ENCODE results near the gene DISC1. TPM values are rescaled to one million over a fixed set of nuclear protein-coding genes. Genes with fewer than 3 reads are reported as not detected.

The DISC1 gene
- total and polyA plus RNA-seq, 2 donors (not counting 3 experiments of a cell fraction or from before 2014, with no cell fraction given), result 3.3 to 14.7 TPM

DNA sequence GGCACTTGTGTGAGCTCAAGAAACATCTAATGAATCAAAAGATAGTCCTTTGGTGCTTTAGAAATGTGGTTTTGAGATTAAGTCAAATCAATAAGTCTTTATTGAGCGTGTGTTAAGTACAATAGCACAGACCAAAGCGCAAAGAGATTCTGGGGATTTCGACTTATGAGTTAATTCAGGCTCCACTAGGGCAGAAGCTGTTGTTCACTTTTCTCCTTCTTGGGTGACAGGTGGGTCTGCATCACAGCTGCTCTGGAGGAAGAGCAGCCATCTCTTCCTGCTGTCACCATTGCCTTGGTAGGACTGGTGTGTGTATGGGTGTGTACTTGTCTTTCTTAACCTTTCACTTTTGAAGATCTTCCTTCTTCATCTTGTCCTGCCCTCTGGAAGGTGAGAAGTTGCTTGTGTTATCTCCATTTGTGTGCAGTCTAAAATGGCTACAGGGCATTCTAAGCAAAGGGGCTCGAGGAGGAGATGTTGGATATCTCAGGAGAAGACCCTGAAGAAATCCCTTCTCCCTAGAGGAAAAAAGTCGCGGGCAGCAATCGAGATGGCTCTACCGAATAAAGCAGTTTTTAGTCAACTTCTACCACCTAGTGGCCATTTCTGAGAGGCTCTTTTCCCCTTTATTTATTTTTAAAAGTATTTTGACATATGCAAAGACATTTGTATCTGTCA lies 22.9 kb upstream of the DISC1 start:
- POLR2A ChIA-PET, result no interaction called here
- dilution Hi-C loops (cut with MboI; ENCODE audit: extremely low pct_ligation_motif_present, low sequenced_read_pairs), result no loop called here
- Histone ChIP-seq H3K27ac (ENCODE audit: insufficient read depth, low read depth, low read length) (no peak overlapping the region), H3K4me2 (ENCODE audit: insufficient read depth, low read length) (peak overlapping the region; percentile 77), H3K4me3 (replicated peaks in 1 of 3; ENCODE audit: insufficient read depth in 1 of 3, low read depth in 1 of 3, low read length in 3 of 3) (peak overlapping the region in 2 of 3 experiments; percentile 15 to 47), H3K9ac (replicated peaks; ENCODE audit: extremely low read depth, insufficient read depth, low read length) (peak overlapping the region; percentile 27), H4K20me1 (replicated peaks; ENCODE audit: control insufficient read depth, extremely low read depth, insufficient read depth, low read length) (no peaks in the 10 kb centered on the region), H3K36me3 (ENCODE audit: control insufficient read depth in 2 of 2, extremely low read depth in 1 of 2, insufficient read depth in 2 of 2, low read length in 2 of 2) (no peaks in the 10 kb centered on the region), H3K27me3 (ENCODE audit: control insufficient read depth in 2 of 2, insufficient read depth in 2 of 2, low read length in 2 of 2) (peaks cover 2 to 4% of the 10 kb centered on the region in 2 experiments), H2AFZ (ENCODE audit: low read depth, low read length) (peak overlapping the region; percentile 50), H3K9me3 (replicated peaks; ENCODE audit: control insufficient read depth, insufficient read depth, low read length) (no peaks in the 10 kb centered on the region), H3K79me2 (ENCODE audit: control insufficient read depth, insufficient read depth, low read length) (no peaks in the 10 kb centered on the region), H3K9me1 (replicated peaks; ENCODE audit: control insufficient read depth, extremely low read depth, insufficient read depth, low read length) (no peaks in the 10 kb centered on the region), H3K4me1 (ENCODE audit: control insufficient read depth, extremely low read depth, insufficient read depth, low read length) (peaks cover 8% of the 10 kb centered on the region)
- DNase-seq (ENCODE audit: low read depth, low spot score), result peak; percentile 74
- TF ChIP-seq, protein P1, sequence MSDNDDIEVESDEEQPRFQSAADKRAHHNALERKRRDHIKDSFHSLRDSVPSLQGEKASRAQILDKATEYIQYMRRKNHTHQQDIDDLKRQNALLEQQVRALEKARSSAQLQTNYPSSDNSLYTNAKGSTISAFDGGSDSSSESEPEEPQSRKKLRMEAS (IDR thresholded peaks at IDR 0.05; ENCODE audit: insufficient read depth, insufficient read length), result no peak
- TF ChIP-seq, protein P2, sequence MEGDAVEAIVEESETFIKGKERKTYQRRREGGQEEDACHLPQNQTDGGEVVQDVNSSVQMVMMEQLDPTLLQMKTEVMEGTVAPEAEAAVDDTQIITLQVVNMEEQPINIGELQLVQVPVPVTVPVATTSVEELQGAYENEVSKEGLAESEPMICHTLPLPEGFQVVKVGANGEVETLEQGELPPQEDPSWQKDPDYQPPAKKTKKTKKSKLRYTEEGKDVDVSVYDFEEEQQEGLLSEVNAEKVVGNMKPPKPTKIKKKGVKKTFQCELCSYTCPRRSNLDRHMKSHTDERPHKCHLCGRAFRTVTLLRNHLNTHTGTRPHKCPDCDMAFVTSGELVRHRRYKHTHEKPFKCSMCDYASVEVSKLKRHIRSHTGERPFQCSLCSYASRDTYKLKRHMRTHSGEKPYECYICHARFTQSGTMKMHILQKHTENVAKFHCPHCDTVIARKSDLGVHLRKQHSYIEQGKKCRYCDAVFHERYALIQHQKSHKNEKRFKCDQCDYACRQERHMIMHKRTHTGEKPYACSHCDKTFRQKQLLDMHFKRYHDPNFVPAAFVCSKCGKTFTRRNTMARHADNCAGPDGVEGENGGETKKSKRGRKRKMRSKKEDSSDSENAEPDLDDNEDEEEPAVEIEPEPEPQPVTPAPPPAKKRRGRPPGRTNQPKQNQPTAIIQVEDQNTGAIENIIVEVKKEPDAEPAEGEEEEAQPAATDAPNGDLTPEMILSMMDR (IDR thresholded peaks at IDR 0.05; ENCODE audit: extremely low read depth in 1 of 2, insufficient read depth in 1 of 2, low read depth in 1 of 2, low read length in 2 of 2), result peak; percentile 61 to 65
- BruUV-seq (replicated peaks), result no TSS peak
- CTCF ChIA-PET, result interaction anchor here (0.8 to 1.1 kb wide), 5 partner anchors 179 to 550 kb away, joined by 3 to 5 read pairs (median 3); no protein-coding TSS in a partner anchor
- intact Hi-C loops (cut with micrococcal nuclease), result loop anchor here (1.0 to 10.0 kb wide), 10 partner anchors 204 to 1349 kb away; partner anchors contain the start of genes ARV1, COG2, GNPAT and NTPCR
- FAIRE-seq, result peak; percentile 88

DNA sequence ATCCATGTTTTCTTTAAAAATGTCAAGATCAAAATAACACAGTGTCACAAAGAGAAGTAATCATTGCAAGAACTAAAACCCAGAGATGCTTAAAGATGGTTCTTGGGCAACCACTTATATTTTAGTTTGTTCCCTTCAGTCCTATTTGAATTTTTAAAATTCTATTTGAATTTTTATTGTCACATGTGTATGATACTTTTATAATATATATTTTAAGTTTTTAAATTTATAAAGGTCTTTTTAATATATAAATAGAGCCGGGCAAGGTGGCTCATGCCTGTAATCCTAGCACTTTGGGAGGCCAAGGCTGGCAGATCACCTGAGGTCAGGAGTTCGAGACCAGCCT lies 22.3 kb upstream of the DISC1 start:
- TF ChIP-seq, protein P2 (IDR thresholded peaks at IDR 0.05; ENCODE audit: extremely low read depth in 1 of 2, insufficient read depth in 1 of 2, low read depth in 1 of 2, low read length in 2 of 2), result no peak
- TF ChIP-seq, protein P1 (IDR thresholded peaks at IDR 0.05; ENCODE audit: insufficient read depth, insufficient read length), result no peak
- TF ChIP-seq GATA2 (IDR thresholded peaks at IDR 0.05; ENCODE audit: insufficient read depth, insufficient read length, low read depth, low read length) (no peak), MYC (IDR thresholded peaks at IDR 0.05; ENCODE audit: low read depth, low read length) (no peak), EZH2 (IDR thresholded peaks at IDR 0.05; ENCODE audit: borderline replicate concordance, low read depth, low read length, severe bottlenecking) (no peak), POLR2AphosphoS5 (IDR thresholded peaks at IDR 0.05; ENCODE audit: insufficient read depth, low read depth, low read length) (no peak), JUN (IDR thresholded peaks at IDR 0.05; ENCODE audit: borderline replicate concordance, insufficient read depth, insufficient read length, low read depth) (no peak), POLR2A (IDR thresholded peaks at IDR 0.05; ENCODE audit: low read depth, low read length) (no peak), FOS (IDR thresholded peaks at IDR 0.05; ENCODE audit: borderline replicate concordance, insufficient read depth, low read length) (no peak)
- no peaks in the 10 kb centered on the region for H4K20me1 ChIP-seq (replicated peaks; ENCODE audit: control insufficient read depth, extremely low read depth, insufficient read depth, low read length)
- no peaks in the 10 kb centered on the region for H3K9me3 ChIP-seq (replicated peaks; ENCODE audit: control insufficient read depth, insufficient read depth, low read length)
- H3K4me1 ChIP-seq (ENCODE audit: control insufficient read depth, extremely low read depth, insufficient read depth, low read length), result peaks cover 8% of the 10 kb centered on the region
- no peaks in the 10 kb centered on the region for H3K79me2 ChIP-seq (ENCODE audit: control insufficient read depth, insufficient read depth, low read length)
- dilution Hi-C loops (cut with MboI; ENCODE audit: extremely low pct_ligation_motif_present, low sequenced_read_pairs), result no loop called here
- H2AFZ ChIP-seq (ENCODE audit: low read depth, low read length), result no peak overlapping the region
- no peak overlapping the region for H3K9ac ChIP-seq (replicated peaks; ENCODE audit: extremely low read depth, insufficient read depth, low read length)
- BruUV-seq (replicated peaks), result no TSS peak
- intact Hi-C loops (cut with micrococcal nuclease), result loop anchor here (1.0 to 10.0 kb wide), 9 partner anchors 203 to 1348 kb away; partner anchors contain the start of genes ARV1, COG2, NTPCR and TTC13
- H3K4me2 ChIP-seq (ENCODE audit: insufficient read depth, low read length), result no peak overlapping the region
- DNase-seq (ENCODE audit: low read depth, low spot score) (no peak), FAIRE-seq (no peak)
- ChIA-PET CTCF (interaction anchor here (1.1 kb wide), 1 partner anchor 241 kb away, joined by 3 read pairs; no protein-coding TSS in a partner anchor), POLR2A (no interaction called here)
- no peaks in the 10 kb centered on the region for H3K9me1 ChIP-seq (replicated peaks; ENCODE audit: control insufficient read depth, extremely low read depth, insufficient read depth, low read length)
- H3K4me3 ChIP-seq (replicated peaks in 1 of 3; ENCODE audit: insufficient read depth in 1 of 3, low read depth in 1 of 3, low read length in 3 of 3), result no peak overlapping the region
- H3K27ac ChIP-seq (ENCODE audit: insufficient read depth, low read depth, low read length), result no peak overlapping the region
- peaks cover 2 to 4% of the 10 kb centered on the region in 2 experiments for H3K27me3 ChIP-seq (ENCODE audit: control insufficient read depth in 2 of 2, insufficient read depth in 2 of 2, low read length in 2 of 2)
- H3K36me3 ChIP-seq (ENCODE audit: control insufficient read depth in 2 of 2, extremely low read depth in 1 of 2, insufficient read depth in 2 of 2, low read length in 2 of 2), result no peaks in the 10 kb centered on the region
